BJ (cell line): ENCODE data around the gene LNPEP. TPM values are rescaled to one million over a fixed set of nuclear protein-coding genes. Genes with fewer than 3 reads are reported as not detected.

Experiments used
- CTCF ChIA-PET: fragments of 350-600 bp; formaldehyde crosslinking; extraction: SDS; loops from one replicate; lab custom pipeline; 2021; ENCODE audit warnings: antibody characterized with exemption, inconsistent platforms; lab: Yijun Ruan, JAX
- POLR2A ChIA-PET: fragments of 300-600 bp; sonication (Branson Sonifier 250); formaldehyde crosslinking; extraction: SDS; loops from one replicate; lab custom pipeline; 2021; ENCODE audit warnings: antibody characterized with exemption; lab: Charles Lee
- DNase-seq: peaks from one replicate; pipeline ENCODE4 v3.0.0-alpha.2; 2011; ENCODE audit warnings: low read depth
- H3K27me3 ChIP-seq: 2 replicates; pipeline ENCODE4 v1.6.0; 2011; ENCODE audit warnings: low read length; ENCODE audit not compliant: control insufficient read depth, insufficient read depth
- H3K36me3 ChIP-seq: 2 replicates; pipeline ENCODE4 v1.5.1; 2011; ENCODE audit warnings: low read length; ENCODE audit not compliant: control insufficient read depth, insufficient read depth
- H3K4me3 ChIP-seq: 2 replicates; pipeline ENCODE4 v1.5.1; 2011; ENCODE audit warnings: low read depth, mild to moderate bottlenecking, control low read depth, low read length
- polyA minus RNA-seq: library from RNA; depleted of rRNA, polyadenylated mRNA; stranded (reverse); fragments of >200 nt; gene quantifications from 2 replicates; pipeline ENCODE4 v1.2.3, GENCODE V29; 2011; rRNA and poly(A)+ RNA removed
- polyA plus RNA-seq: library from polyadenylated mRNA; depleted of rRNA; stranded (reverse); fragments of >200 nt; gene quantifications from 2 replicates; pipeline ENCODE4 v1.2.3, GENCODE V29; 2011; rRNA removed
- TF ChIP-seq, protein P1 (sequence below): IDR thresholded peaks from 2 replicates; pipeline ENCODE4 v1.5.1; 2011; ENCODE audit warnings: low read depth, mild to moderate bottlenecking, control low read depth, inconsistent platforms, low read length, moderate library complexity; ENCODE audit not compliant: insufficient read depth

The LNPEP gene
- polyA plus RNA-seq (6.3 and 12.3 TPM in 2 replicates), polyA minus RNA-seq (18.8 and 19.4 TPM in 2 replicates)

DNA sequence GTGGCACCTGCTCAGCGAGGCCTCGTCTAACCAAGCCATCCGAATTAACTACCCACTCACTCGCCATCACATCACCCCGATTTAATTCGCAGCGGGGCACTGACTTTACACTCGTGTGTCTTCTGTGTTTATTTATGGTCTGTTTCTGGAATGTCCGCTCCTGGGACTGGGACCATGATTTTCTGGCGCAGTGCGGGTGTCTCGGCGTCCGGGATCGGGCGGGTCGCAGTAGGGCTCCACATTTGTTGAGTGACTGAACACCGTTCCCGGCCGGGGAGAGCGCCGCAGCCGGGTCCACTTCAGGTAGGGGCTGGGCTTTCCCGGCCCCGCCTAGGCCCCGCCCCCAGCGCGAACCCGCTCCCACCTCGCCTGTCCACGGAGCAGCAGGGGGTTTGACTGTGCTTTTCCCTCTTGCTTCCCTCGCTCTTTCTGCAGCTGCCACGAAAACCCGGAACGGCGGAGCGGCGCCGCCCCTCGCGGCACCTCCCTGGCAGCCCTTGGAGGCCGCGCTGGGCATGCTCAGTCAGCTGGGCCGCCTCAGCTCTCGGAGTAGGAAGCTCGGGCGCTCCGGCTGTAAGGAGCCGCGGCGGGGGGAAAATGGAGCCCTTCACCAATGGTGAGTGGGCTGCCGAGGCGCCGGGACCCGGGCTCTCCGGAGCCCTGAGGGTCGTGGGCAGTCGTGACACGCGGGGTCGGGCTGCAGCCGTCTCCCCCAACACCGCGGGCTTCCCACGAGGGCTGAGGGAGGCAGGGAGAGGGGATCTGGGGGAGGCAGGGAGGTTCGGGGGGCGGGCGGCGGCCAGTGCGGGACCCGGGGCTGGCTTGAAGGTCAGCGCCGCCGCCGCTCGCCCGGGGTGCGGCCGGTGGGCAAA is at the start of gene LNPEP:
TSS of gene LNPEP (plus strand) at position 522 of the 872 bp plus-strand sequence. CDS start at position 598, 76 bp downstream.
- H3K27me3 ChIP-seq, result no peaks in the 10 kb centered on the region
- TF ChIP-seq, protein P1, sequence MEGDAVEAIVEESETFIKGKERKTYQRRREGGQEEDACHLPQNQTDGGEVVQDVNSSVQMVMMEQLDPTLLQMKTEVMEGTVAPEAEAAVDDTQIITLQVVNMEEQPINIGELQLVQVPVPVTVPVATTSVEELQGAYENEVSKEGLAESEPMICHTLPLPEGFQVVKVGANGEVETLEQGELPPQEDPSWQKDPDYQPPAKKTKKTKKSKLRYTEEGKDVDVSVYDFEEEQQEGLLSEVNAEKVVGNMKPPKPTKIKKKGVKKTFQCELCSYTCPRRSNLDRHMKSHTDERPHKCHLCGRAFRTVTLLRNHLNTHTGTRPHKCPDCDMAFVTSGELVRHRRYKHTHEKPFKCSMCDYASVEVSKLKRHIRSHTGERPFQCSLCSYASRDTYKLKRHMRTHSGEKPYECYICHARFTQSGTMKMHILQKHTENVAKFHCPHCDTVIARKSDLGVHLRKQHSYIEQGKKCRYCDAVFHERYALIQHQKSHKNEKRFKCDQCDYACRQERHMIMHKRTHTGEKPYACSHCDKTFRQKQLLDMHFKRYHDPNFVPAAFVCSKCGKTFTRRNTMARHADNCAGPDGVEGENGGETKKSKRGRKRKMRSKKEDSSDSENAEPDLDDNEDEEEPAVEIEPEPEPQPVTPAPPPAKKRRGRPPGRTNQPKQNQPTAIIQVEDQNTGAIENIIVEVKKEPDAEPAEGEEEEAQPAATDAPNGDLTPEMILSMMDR, result no peak
- ChIA-PET CTCF (interaction anchor here (0.5 kb wide), 1 partner anchor 21 kb away, joined by 3 read pairs; no protein-coding TSS in a partner anchor), POLR2A (interaction anchor here (0.6 kb wide), 1 partner anchor 58 kb away, joined by 3 read pairs; no protein-coding TSS in a partner anchor)
- peak within 1 kb of the TSS; percentile 53 for H3K4me3 ChIP-seq
- DNase-seq, result peak; percentile 83
- H3K36me3 ChIP-seq, result no peaks in the 10 kb centered on the region

DNA sequence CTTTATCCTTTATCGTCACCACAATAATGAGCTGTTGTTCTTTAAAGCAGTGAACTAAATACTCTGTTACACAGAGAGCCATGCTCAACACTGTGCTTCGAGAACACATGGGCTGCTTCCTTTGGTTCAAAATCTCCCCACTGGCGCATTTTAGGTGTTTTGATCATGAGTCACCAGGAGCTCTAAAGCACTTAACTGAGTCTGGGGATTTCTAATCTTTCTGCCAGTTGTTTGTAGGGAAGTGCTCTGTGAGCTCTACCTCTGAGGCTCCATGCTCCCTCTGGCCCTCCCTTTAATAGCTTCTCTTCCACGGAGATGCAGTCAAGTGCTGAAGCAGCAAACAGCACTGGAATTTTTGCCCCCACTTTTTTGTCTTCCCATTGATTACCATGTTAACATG is 42.5 kb upstream of the LNPEP start:
- H3K27me3 ChIP-seq, result no peaks in the 10 kb centered on the region
- peak; percentile 40 for DNase-seq
- ChIA-PET POLR2A (interaction anchor here (0.6 kb wide), 1 partner anchor 72 kb away, joined by 3 read pairs; no protein-coding TSS in a partner anchor), CTCF (interaction anchor here (1.2 kb wide), 2 partner anchors 11 to 24 kb away, joined by 3 to 5 read pairs; no protein-coding TSS in a partner anchor)
- H3K4me3 ChIP-seq, result no peak overlapping the region
- TF ChIP-seq, protein P1, result no peak
- no peaks in the 10 kb centered on the region for H3K36me3 ChIP-seq

DNA sequence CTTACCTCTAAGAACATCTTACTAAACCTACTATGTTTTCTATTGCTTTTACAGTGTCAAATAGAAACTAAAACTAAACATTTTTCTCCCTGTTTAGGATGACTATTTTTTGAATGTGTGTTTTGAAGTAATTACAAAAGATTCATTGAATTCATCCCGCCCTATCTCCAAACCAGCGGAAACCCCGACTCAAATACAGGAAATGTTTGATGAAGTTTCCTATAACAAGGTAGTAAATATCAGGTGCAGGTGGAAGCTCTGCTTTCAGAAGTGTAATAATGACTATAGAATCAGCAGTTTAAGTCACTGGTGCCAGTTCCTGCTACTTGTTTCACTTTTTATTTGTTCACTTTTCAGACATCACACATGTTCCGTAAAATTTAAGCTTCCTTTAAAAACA is 39.6 kb upstream of the LNPEP start:
- Histone ChIP-seq H3K36me3 (no peaks in the 10 kb centered on the region), H3K4me3 (no peak overlapping the region), H3K27me3 (no peaks in the 10 kb centered on the region)
- TF ChIP-seq, protein P1, result no peak
- no peak for DNase-seq
- ChIA-PET POLR2A (no interaction called here), CTCF (no interaction called here)

- TF ChIP-seq, protein P1, result no peak
- ChIA-PET CTCF (no interaction called here), POLR2A (no interaction called here)
- Histone ChIP-seq H3K36me3 (no peaks in the 10 kb centered on the region), H3K27me3 (no peaks in the 10 kb centered on the region), H3K4me3 (no peak overlapping the region)
- no peak for DNase-seq
These were observed 39.1 kb upstream of the LNPEP start for GRCh38 chr5:96896806-96897205.

GRCh38 chr5:96901384-96901783 is 34.5 kb upstream of the LNPEP start:
- H3K4me3 ChIP-seq, result no peak overlapping the region
- POLR2A ChIA-PET, result no interaction called here
- no peaks in the 10 kb centered on the region for H3K36me3 ChIP-seq
- TF ChIP-seq, protein P1, result no peak
- no peaks in the 10 kb centered on the region for H3K27me3 ChIP-seq
- DNase-seq, result no peak
- CTCF ChIA-PET, result interaction anchor here (1.0 kb wide), 1 partner anchor 75 kb away, joined by 3 read pairs; no protein-coding TSS in a partner anchor
